CD4-positive, alpha-beta T cell (primary cell): ENCODE measurements around the gene SRA1. TPM values are rescaled to one million over a fixed set of nuclear protein-coding genes. Genes with fewer than 3 reads are reported as not detected.
"Not testable (repeated sequence)": the region's sequence is repeated elsewhere in the genome, so short reads cannot be mapped to it uniquely, and the experiment has no call there.

Experiments used
- ATAC-seq: fragments of 200-7000 bp; cut with Tn5 transposase; one replicate; pipeline ENCODE4 v1.10.0; 2022; ENCODE audit warnings: mild to moderate bottlenecking; ENCODE audit not compliant: poor library complexity
- CTCF ChIA-PET: fragments of 350-600 bp; sonication (Branson Sonifier 250); formaldehyde crosslinking; loops from one replicate; lab custom pipeline; 2021; ENCODE audit warnings: antibody characterized with exemption, inconsistent platforms; lab: Charles Lee
- POLR2A ChIA-PET: fragments of 350-600 bp; sonication (Branson Sonifier 250); formaldehyde crosslinking; loops from one replicate; lab custom pipeline; 2021; ENCODE audit warnings: antibody characterized with exemption, inconsistent platforms; lab: Charles Lee
- DNase-seq, 14 experiments: peaks; one replicate each; pipeline ENCODE4 v3.0.0-alpha.2; 2013 to 2020; ENCODE audit warnings: mixed read lengths in 2 of 14
- H3K27ac ChIP-seq, 2 donors: one replicate each; pipeline versions ENCODE4 v1.5.1 to v1.7.0; 2013; ENCODE audit warnings: low read length in 2 of 2, low read depth in 1 of 2, mild to moderate bottlenecking in 1 of 2
- H3K27me3 ChIP-seq, 2 experiments: 1 replicate in 1 of 2; 2 replicates in 1 of 2; pipeline versions ENCODE4 v1.6.1 to v1.7.0; 2013; ENCODE audit warnings: low read length in 2 of 2, control low read depth in 1 of 2, mild to moderate bottlenecking in 1 of 2, moderate library complexity in 1 of 2; ENCODE audit not compliant: insufficient read depth in 2 of 2, control insufficient read depth in 1 of 2
- H3K36me3 ChIP-seq: one replicate; pipeline ENCODE4 v1.6.1; 2013; ENCODE audit warnings: low read length, control low read depth; ENCODE audit not compliant: insufficient read depth
- H3K4me1 ChIP-seq: one replicate; pipeline ENCODE4 v1.6.1; 2013; ENCODE audit warnings: low read length, control low read depth; ENCODE audit not compliant: insufficient read depth
- H3K4me3 ChIP-seq: one replicate; pipeline ENCODE4 v1.5.1; 2013; ENCODE audit warnings: mild to moderate bottlenecking, low read length, moderate library complexity
- H3K9me3 ChIP-seq, 2 experiments: 1 replicate in 1 of 2; 2 replicates in 1 of 2; pipeline versions ENCODE4 v1.6.1 to v1.7.0; 2013; ENCODE audit warnings: low read length in 2 of 2, mild to moderate bottlenecking in 2 of 2, control low read depth in 1 of 2, moderate library complexity in 1 of 2; ENCODE audit not compliant: control insufficient read depth in 1 of 2, insufficient read depth in 1 of 2
- H3K27ac Mint-ChIP-seq: one replicate; pipeline ENCODE4 v1.8.0; 2020; ENCODE audit warnings: mixed read lengths
- H3K27me3 Mint-ChIP-seq: one replicate; pipeline ENCODE4 v1.8.0; 2021; ENCODE audit warnings: mixed read lengths
- H3K36me3 Mint-ChIP-seq: one replicate; pipeline ENCODE4 v1.8.0; 2021; ENCODE audit warnings: low read depth, mixed read lengths
- H3K4me1 Mint-ChIP-seq: one replicate; pipeline ENCODE4 v1.8.0; 2021; ENCODE audit warnings: low read depth, mixed read lengths
- H3K4me3 Mint-ChIP-seq: one replicate; pipeline ENCODE4 v1.8.0; 2020; ENCODE audit warnings: mild to moderate bottlenecking, mixed read lengths
- H3K9me3 Mint-ChIP-seq: one replicate; pipeline ENCODE4 v1.8.0; 2020; ENCODE audit warnings: mixed read lengths
- CTCF ChIP-seq: fragments of 200-600 bp; IDR thresholded peaks from one replicate; pipeline ENCODE4 v1.8.0; 2022; ENCODE audit warnings: antibody characterized with exemption, mild to moderate bottlenecking
- intact Hi-C, 2 experiments: fragments of 100-400 bp; cut with DNase I in 1 of 2; cut with micrococcal nuclease in 1 of 2; formaldehyde crosslinking; loops; one replicate each; pipeline versions ENCODE4 v1.15.1 to v1.9.0; 2023 to 2025; cut with DNase I, micrococcal nuclease
- total RNA-seq, 174 experiments: library from RNA in 2 of 174; stranded (reverse) in 2 of 174; gene quantifications; one replicate each; pipeline ENCODE4 v1.2.3 and lab custom pipeline; 2021 to 2026

SRA1 gene
- total RNA-seq, 2 experiments from 2014 or later = 30.9 to 31.6 TPM

DNA sequence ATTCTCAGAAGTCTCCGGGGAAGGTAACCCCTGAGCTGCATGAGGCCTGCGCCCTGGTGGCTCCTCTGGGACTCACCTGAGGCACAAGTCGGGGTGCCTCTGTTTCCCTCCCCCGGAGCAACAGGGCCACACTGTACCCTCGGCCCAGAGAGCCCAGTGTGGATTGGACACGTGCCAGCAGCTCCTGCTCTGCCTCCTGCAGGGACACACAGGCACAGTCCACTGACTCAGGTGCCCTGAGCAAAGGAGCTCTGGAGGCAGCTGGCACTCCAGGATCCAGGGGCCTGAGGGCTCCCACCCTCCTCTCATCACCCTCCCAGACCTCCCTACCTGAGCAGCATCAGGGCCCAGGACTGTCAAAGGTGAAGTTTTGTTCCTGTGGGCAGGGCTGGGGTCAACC is 36.9 kb upstream of the SRA1 start:
- no peak overlapping the region for H3K27ac ChIP-seq
- H3K4me1 ChIP-seq = no peaks in the 10 kb centered on the region
- Mint-ChIP-seq H3K9me3 (no peaks in the 10 kb centered on the region), H3K27me3 (peaks cover 13% of the 10 kb centered on the region), H3K36me3 (no peaks in the 10 kb centered on the region), H3K27ac (no peak overlapping the region), H3K4me1 (no peaks in the 10 kb centered on the region), H3K4me3 (no peak overlapping the region)
- no peaks in the 10 kb centered on the region for H3K36me3 ChIP-seq
- H3K9me3 ChIP-seq = no peaks in the 10 kb centered on the region
- TF ChIP-seq CTCF = no peak
- POLR2A ChIA-PET = no interaction called here
- H3K27me3 ChIP-seq = no peaks in the 10 kb centered on the region
- intact Hi-C loops = no loop called here
- no peak overlapping the region for H3K4me3 ChIP-seq
- ATAC-seq (no peak), DNase-seq (no peak)
- CTCF ChIA-PET = no interaction called here

DNA sequence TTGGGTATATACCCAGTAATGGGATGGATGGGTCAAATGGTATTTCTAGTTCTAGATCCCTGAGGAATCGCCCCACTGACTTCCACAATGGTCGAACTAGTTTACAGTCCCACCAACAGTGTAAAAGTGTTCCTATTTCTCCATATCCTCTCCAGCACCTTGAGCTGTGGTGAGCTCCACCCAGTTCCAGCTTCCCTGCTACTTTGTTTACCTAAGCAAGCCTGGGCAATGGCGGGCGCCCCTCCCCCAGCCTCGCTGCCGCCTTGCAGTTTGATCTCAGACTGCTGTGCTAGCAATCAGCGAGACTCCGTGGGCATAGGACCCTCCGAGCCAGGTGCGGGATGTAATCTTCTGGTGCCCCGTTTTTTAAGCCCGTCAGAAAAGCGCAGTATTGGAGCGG is 35.8 kb upstream of the SRA1 start:
- CTCF ChIA-PET, H3K27me3 Mint-ChIP-seq, H3K9me3 ChIP-seq, intact Hi-C loops, H3K4me1 Mint-ChIP-seq, H3K36me3 ChIP-seq, H3K27ac Mint-ChIP-seq, POLR2A ChIA-PET, H3K4me3 ChIP-seq, H3K9me3 Mint-ChIP-seq, H3K4me1 ChIP-seq, ATAC-seq, H3K36me3 Mint-ChIP-seq, H3K27ac ChIP-seq, H3K27me3 ChIP-seq, DNase-seq: not testable (repeated sequence)
- H3K4me3 Mint-ChIP-seq = peak overlapping the region; percentile 42

GRCh38 chr5:140591747-140592372 is 34.6 kb upstream of the SRA1 start:
- no peak for ATAC-seq

More at GRCh38 chr5:140591747-140592372, 34.6 kb upstream of the SRA1 start:
- Mint-ChIP-seq H3K9me3 (no peaks in the 10 kb centered on the region), H3K27me3 (peaks cover 10% of the 10 kb centered on the region), H3K27ac (no peak overlapping the region), H3K36me3 (no peaks in the 10 kb centered on the region), H3K4me1 (no peaks in the 10 kb centered on the region), H3K4me3 (no peak overlapping the region)
- intact Hi-C loops = no loop called here
- Histone ChIP-seq H3K36me3 (no peaks in the 10 kb centered on the region), H3K27ac (no peak overlapping the region), H3K27me3 (no peaks in the 10 kb centered on the region), H3K9me3 (no peaks in the 10 kb centered on the region), H3K4me3 (no peak overlapping the region), H3K4me1 (no peaks in the 10 kb centered on the region)
- ChIA-PET CTCF (no interaction called here), POLR2A (no interaction called here)
- no peak for TF ChIP-seq CTCF
- peak in 1 of 14 experiments; percentile 27 for DNase-seq
